GM12878 (cell line): ENCODE data around the gene LMO2. TPM values are rescaled to one million over a fixed set of nuclear protein-coding genes. Genes with fewer than 3 reads are reported as not detected.

Experiments
- ATAC-seq: fragments of 200-7000 bp; cut with Tn5 transposase; 3 replicates; pipeline ENCODE4 v1.9.1; 2020; ENCODE audit warnings: mild to moderate bottlenecking, moderate library complexity
- BruUV-seq: library from RNA; stranded (reverse); fragments of 400-500 nt; replicated peaks from 2 replicates; lab custom pipeline; 2021; lab: Mats Ljungman, UMichigan
- CTCF ChIA-PET: fragments of 300-600 bp; sonication (Branson Sonifier 250); formaldehyde crosslinking; extraction: SDS; loops from one replicate; lab custom pipeline; 2021; ENCODE audit warnings: inconsistent platforms; lab: Yijun Ruan, JAX
- POLR2A ChIA-PET: fragments of 350-600 bp; formaldehyde crosslinking; extraction: SDS; loops from one replicate; lab custom pipeline; 2021; ENCODE audit warnings: inconsistent platforms; lab: Charles Lee
- RAD21 ChIA-PET: fragments of 300-600 bp; sonication (Branson Sonifier 250); formaldehyde crosslinking; loops from one replicate; lab custom pipeline; 2023; ENCODE audit warnings: antibody characterized with exemption; ENCODE audit not compliant: unreplicated experiment; lab: Charles Lee
- SMC1A ChIA-PET: fragments of 300-600 bp; sonication (Branson Sonifier 250); formaldehyde crosslinking; loops from one replicate; lab custom pipeline; 2023; ENCODE audit not compliant: unreplicated experiment, uncharacterized antibody; lab: Charles Lee
- DNase-seq: peaks from one replicate; pipeline ENCODE4 v3.0.0-alpha.2; 2011; ENCODE audit warnings: low read depth, low spot score
- FAIRE-seq: peaks from 3 replicates; lab custom pipeline; 2011; peaks lifted over from hg19 to GRCh38; lab: Jason Lieb, UNC
- H2AFZ ChIP-seq: 2 replicates; pipeline ENCODE4 v1.6.0; 2011; ENCODE audit warnings: low read depth, low read length, control low read depth; ENCODE audit not compliant: control insufficient read depth
- H3K27ac ChIP-seq: 2 replicates; pipeline ENCODE4 v1.5.1; 2011; ENCODE audit warnings: control low read depth; ENCODE audit not compliant: control insufficient read depth, insufficient read depth
- H3K27me3 ChIP-seq, 2 experiments: replicated peaks in 1 of 2; 2 replicates each; pipeline versions ENCODE4 v1.6.0 to v1.6.1; 2011; ENCODE audit warnings: low read length in 1 of 2; ENCODE audit not compliant: control insufficient read depth in 2 of 2, insufficient read depth in 2 of 2
- H3K36me3 ChIP-seq, 2 experiments: 2 replicates each; pipeline ENCODE4 v1.5.1; 2011; ENCODE audit warnings: low read length in 1 of 2; ENCODE audit not compliant: control insufficient read depth in 2 of 2, insufficient read depth in 2 of 2
- H3K4me1 ChIP-seq: 2 replicates; pipeline ENCODE4 v1.6.1; 2011; ENCODE audit warnings: mild to moderate bottlenecking, low read length, moderate library complexity, mixed read lengths; ENCODE audit not compliant: control insufficient read depth, insufficient read depth
- H3K4me2 ChIP-seq: 2 replicates; pipeline ENCODE4 v1.6.0; 2011; ENCODE audit warnings: control low read depth; ENCODE audit not compliant: control insufficient read depth, insufficient read depth
- H3K4me3 ChIP-seq: fragments of 200-600 bp; sonication (generic); 2 replicates; pipeline ENCODE4 v1.5.1; 2016
- H3K79me2 ChIP-seq: 2 replicates; pipeline ENCODE4 v1.6.0; 2011; ENCODE audit warnings: low read length; ENCODE audit not compliant: control insufficient read depth, insufficient read depth
- H3K9ac ChIP-seq: 2 replicates; pipeline ENCODE4 v1.8.0; 2011; ENCODE audit warnings: low read length, control low read depth, mixed read lengths; ENCODE audit not compliant: control insufficient read depth, insufficient read depth
- H3K9me3 ChIP-seq: replicated peaks from 3 replicates; pipeline ENCODE4 v1.5.1; 2011; ENCODE audit warnings: mild to moderate bottlenecking, low read length; ENCODE audit not compliant: control insufficient read depth, insufficient read depth
- H4K20me1 ChIP-seq: 2 replicates; pipeline ENCODE4 v1.6.0; 2011; ENCODE audit not compliant: control insufficient read depth, insufficient read depth
- CBX3 ChIP-seq: fragments of 200-600 bp; sonication (generic); IDR thresholded peaks from 2 replicates; pipeline ENCODE4 v1.6.1; 2016; ENCODE audit warnings: low read depth, borderline replicate concordance
- FOXM1 ChIP-seq: IDR thresholded peaks from 2 replicates; pipeline ENCODE4 v1.6.1; 2012; ENCODE audit warnings: low read depth, mild to moderate bottlenecking, inconsistent platforms, low read length, moderate library complexity
- GABPA ChIP-seq: IDR thresholded peaks from 2 replicates; pipeline ENCODE4 v1.6.1; 2014; ENCODE audit warnings: antibody characterized with exemption, low read depth, mild to moderate bottlenecking, inconsistent platforms
- HDGF ChIP-seq: fragments of 450-650 bp; IDR thresholded peaks from 2 replicates; pipeline ENCODE4 v1.6.1; 2016; ENCODE audit warnings: antibody characterized with exemption
- MYC ChIP-seq: IDR thresholded peaks from 2 replicates; pipeline ENCODE4 v1.6.1; 2011; ENCODE audit warnings: mild to moderate bottlenecking, low read length, moderate library complexity, inconsistent platforms; ENCODE audit not compliant: insufficient read depth, insufficient replicate concordance, insufficient read length, severe bottlenecking
- NBN ChIP-seq: fragments of 450-650 bp; IDR thresholded peaks from 2 replicates; pipeline ENCODE4 v1.6.1; 2016
- PAX8 ChIP-seq: fragments of 450-650 bp; IDR thresholded peaks from 2 replicates; pipeline ENCODE4 v1.6.1; 2017; ENCODE audit warnings: mild to moderate bottlenecking, moderate library complexity
- RELA ChIP-seq: fragments of 450-650 bp; IDR thresholded peaks from 2 replicates; pipeline ENCODE4 v1.8.0; 2014; ENCODE audit warnings: borderline replicate concordance; ENCODE audit not compliant: partially characterized antibody
- YBX1 ChIP-seq: fragments of 450-650 bp; IDR thresholded peaks from 2 replicates; pipeline ENCODE4 v1.6.1; 2016; ENCODE audit warnings: antibody characterized with exemption
- ZNF207 ChIP-seq: fragments of 450-650 bp; IDR thresholded peaks from 2 replicates; pipeline ENCODE4 v1.6.1; 2014; ENCODE audit warnings: antibody characterized with exemption, mild to moderate bottlenecking, borderline replicate concordance
- ZZZ3 ChIP-seq: IDR thresholded peaks from 2 replicates; pipeline ENCODE4 v1.6.1; 2011; ENCODE audit warnings: low read depth; ENCODE audit not compliant: control insufficient read depth, insufficient read length
- WGBS: methylation state at CpG from one replicate; pipeline ENCODE4 v1.1.6; 2016; ENCODE audit warnings: low lambda C conversion rate; ENCODE audit not compliant: insufficient replicate concordance, insufficient coverage; ENCODE audit errors: missing lambda C conversion rate; 5-methylcytosine and 5-hydroxymethylcytosine counted together
- in situ Hi-C: fragments of 300-500 bp; cut with MboI; formaldehyde crosslinking; loops from 9 replicates; pipeline ENCODE4 v1.14.3; 2018; ENCODE audit warnings: mixed read lengths
- intact Hi-C: fragments of 100-400 bp; cut with micrococcal nuclease; formaldehyde crosslinking; loops from one replicate; pipeline ENCODE4 v1.14.2; 2022; ENCODE audit not compliant: unreplicated experiment
- polyA plus RNA-seq, 11 experiments: library from polyadenylated mRNA; depleted of rRNA in 4 of 11; unstranded in 6 of 11; stranded (reverse) in 5 of 11; fragments of >200 nt; fragmentation: Nextera tagmentation in 4 of 11; fragmentation: Illumina TruSeq in 1 of 11; extraction: Ambion mirVana in 4 of 11; extraction: Trizol in 1 of 11; gene quantifications; 1 replicate in 1 of 11; 2 replicates in 10 of 11; pipeline versions ENCODE4 v1.2.1 to v1.2.3, GENCODE V29; 2011 to 2016; ENCODE audit warnings: inconsistent platforms in 2 of 11, missing spikeins in 2 of 11, low read depth in 1 of 11
- total RNA-seq, 4 experiments: library from RNA; depleted of rRNA in 3 of 4; stranded (reverse); fragments of >200 nt in 3 of 4; fragmentation: Illumina TruSeq in 1 of 4; extraction: Trizol in 1 of 4; gene quantifications; 2 replicates each; pipeline versions ENCODE4 v1.2.1 to v1.2.3, GENCODE V29; 2013 to 2021
- TF ChIP-seq, protein P1 (sequence below): fragments of 150-350 bp; IDR thresholded peaks from 2 replicates; pipeline ENCODE4 v1.6.1; 2014; ENCODE audit warnings: mild to moderate bottlenecking, low read depth, low read length

The LMO2 gene
- total and polyA plus RNA-seq, 10 of the 15 experiments (the other 5 are each of a cell fraction or from before 2014, with no cell fraction given), result 0.29 to 1.9 (median 1.1) TPM; not detected in 1

DNA sequence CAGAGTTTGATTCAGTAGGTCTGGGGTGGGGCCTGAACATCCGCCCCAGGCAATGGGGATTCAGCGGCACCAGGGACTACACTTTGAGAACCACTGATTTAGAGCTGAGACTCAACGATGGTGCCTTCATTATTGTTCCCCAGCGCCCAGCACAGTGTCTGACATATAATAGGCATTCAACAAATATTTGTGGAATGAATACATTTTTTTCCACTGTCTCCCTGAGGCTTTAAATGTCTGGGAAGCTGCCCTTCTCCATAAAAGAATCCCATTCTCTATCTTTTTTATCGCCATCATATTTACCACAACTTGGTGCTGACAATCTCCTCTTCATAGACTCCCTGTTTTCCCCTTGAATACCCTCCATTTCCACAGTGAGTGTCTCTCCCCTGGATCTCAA is 23.6 kb upstream of the LMO2 start:
- Histone ChIP-seq H3K9me3 (peaks cover 5% of the 10 kb centered on the region; the same call in 2 of the 3 replicates), H3K4me1 (peaks cover 19% of the 10 kb centered on the region), H3K4me3 (no peak overlapping the region), H4K20me1 (no peaks in the 10 kb centered on the region), H3K79me2 (no peaks in the 10 kb centered on the region), H3K27ac (no peak overlapping the region), H3K27me3 (no peaks in the 10 kb centered on the region), H3K4me2 (no peak overlapping the region), H3K36me3 (no peaks in the 10 kb centered on the region), H2AFZ (no peak overlapping the region), H3K9ac (no peak overlapping the region)
- ChIA-PET POLR2A (interaction anchor here (0.7 kb wide), 1 partner anchor 18 kb away, joined by 3 read pairs; no protein-coding TSS in a partner anchor), RAD21 (no interaction called here), CTCF (interaction anchor here (1.4 kb wide), 1 partner anchor 8 kb away, joined by 4 read pairs; no protein-coding TSS in a partner anchor), SMC1A (interaction anchor here (1.2 kb wide), 1 partner anchor 8 kb away, joined by 3 read pairs; no protein-coding TSS in a partner anchor)
- DNase-seq (no peak), FAIRE-seq (no peak), ATAC-seq (no peak)
- WGBS, result 90% methylated on average over 5 of the region's 5 CpGs
- TF ChIP-seq FOXM1 (no peak), PAX8 (no peak), CBX3 (no peak), ZZZ3 (no peak), ZNF207 (no peak), HDGF (no peak), RELA (no peak), GABPA (no peak), NBN (no peak), YBX1 (no peak), MYC (no peak)
- TF ChIP-seq, protein P1, sequence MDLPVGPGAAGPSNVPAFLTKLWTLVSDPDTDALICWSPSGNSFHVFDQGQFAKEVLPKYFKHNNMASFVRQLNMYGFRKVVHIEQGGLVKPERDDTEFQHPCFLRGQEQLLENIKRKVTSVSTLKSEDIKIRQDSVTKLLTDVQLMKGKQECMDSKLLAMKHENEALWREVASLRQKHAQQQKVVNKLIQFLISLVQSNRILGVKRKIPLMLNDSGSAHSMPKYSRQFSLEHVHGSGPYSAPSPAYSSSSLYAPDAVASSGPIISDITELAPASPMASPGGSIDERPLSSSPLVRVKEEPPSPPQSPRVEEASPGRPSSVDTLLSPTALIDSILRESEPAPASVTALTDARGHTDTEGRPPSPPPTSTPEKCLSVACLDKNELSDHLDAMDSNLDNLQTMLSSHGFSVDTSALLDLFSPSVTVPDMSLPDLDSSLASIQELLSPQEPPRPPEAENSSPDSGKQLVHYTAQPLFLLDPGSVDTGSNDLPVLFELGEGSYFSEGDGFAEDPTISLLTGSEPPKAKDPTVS, result no peak
- BruUV-seq, result no TSS peak
- in situ Hi-C loops (no loop called here), intact Hi-C loops (no loop called here)
